K562 (cell line): ENCODE measurements around the gene TNFRSF11A. TPM values are rescaled to one million over a fixed set of nuclear protein-coding genes. Genes with fewer than 3 reads are reported as not detected.

Experiments
- ATAC-seq: fragments of 200-7000 bp; cut with Tn5 transposase; 3 replicates; pipeline ENCODE4 v1.9.1; 2020; ENCODE audit warnings: moderate library complexity
- BruUV-seq: library from RNA; stranded (reverse); fragments of 400-500 nt; replicated peaks from 2 replicates; lab custom pipeline; 2021; lab: Mats Ljungman, UMichigan
- CTCF ChIA-PET: fragments of 300-600 bp; formaldehyde crosslinking; extraction: SDS; loops from one replicate; lab custom pipeline; 2021; ENCODE audit warnings: low intra/inter-chr PET ratio; lab: Yijun Ruan, JAX
- POLR2A ChIA-PET: fragments of 300-600, 350-650 bp; sonication (Branson Sonifier 250); formaldehyde crosslinking; extraction: SDS; loops from one replicate; lab custom pipeline; 2021; ENCODE audit warnings: antibody characterized with exemption, inconsistent platforms; lab: Yijun Ruan, JAX
- DNase-seq, 4 experiments: peaks; one replicate each; pipeline versions ENCODE4 v3.0.0 to v3.0.0-alpha.2; 2011 to 2018; ENCODE audit warnings: low spot score in 3 of 4, mixed read lengths in 3 of 4; ENCODE audit errors: extremely low read depth in 1 of 4
- FAIRE-seq: peaks from 2 replicates; lab custom pipeline; 2011; peaks lifted over from hg19 to GRCh38; lab: Jason Lieb, UNC
- H2AFZ ChIP-seq: 2 replicates; pipeline ENCODE4 v1.6.0; 2011; ENCODE audit warnings: low read depth, low read length, control low read depth, inconsistent platforms
- H3K27ac ChIP-seq: fragments of 200-600 bp; 3 replicates; pipeline ENCODE4 v1.8.0; 2011; ENCODE audit warnings: low read depth, mild to moderate bottlenecking, control low read depth, inconsistent platforms, low read length, moderate library complexity, mixed read lengths; ENCODE audit errors: extremely low read depth
- H3K27me3 ChIP-seq, 2 experiments: fragments of 300-600 bp in 1 of 2; 2 replicates in 1 of 2; 3 replicates in 1 of 2; pipeline versions ENCODE4 v1.6.0 to v1.8.0; 2011; ENCODE audit warnings: inconsistent platforms in 2 of 2, low read length in 2 of 2, mild to moderate bottlenecking in 1 of 2, mixed read lengths in 1 of 2, moderate library complexity in 1 of 2; ENCODE audit not compliant: control insufficient read depth in 2 of 2, insufficient read depth in 2 of 2
- H3K36me3 ChIP-seq: fragments of 300-600 bp; 3 replicates; pipeline ENCODE4 v1.8.0; 2011; ENCODE audit warnings: mild to moderate bottlenecking, low read length, inconsistent platforms; ENCODE audit not compliant: control insufficient read depth, insufficient read depth
- H3K4me1 ChIP-seq, 2 experiments: fragments of 200-600 bp in 1 of 2; replicated peaks in 1 of 2; 2 replicates in 1 of 2; 3 replicates in 1 of 2; pipeline versions ENCODE4 v1.5.1 to v1.8.0; 2011; ENCODE audit warnings: inconsistent platforms in 2 of 2, low read length in 2 of 2, mild to moderate bottlenecking in 1 of 2, mixed read lengths in 1 of 2, moderate library complexity in 1 of 2; ENCODE audit not compliant: control insufficient read depth in 2 of 2, insufficient read depth in 2 of 2
- H3K4me2 ChIP-seq: 2 replicates; pipeline ENCODE4 v1.6.1; 2011; ENCODE audit warnings: low read length, control low read depth, inconsistent platforms, mixed read lengths; ENCODE audit not compliant: insufficient read depth
- H3K4me3 ChIP-seq: fragments of 200-600 bp; sonication (generic), shearing (Covaris generic); 2 replicates; pipeline ENCODE4 v1.5.1; 2016; ENCODE audit warnings: control low read depth, inconsistent platforms
- H3K79me2 ChIP-seq: fragments of 200-600 bp; 3 replicates; pipeline ENCODE4 v1.8.0; 2011; ENCODE audit warnings: low read length, inconsistent platforms; ENCODE audit not compliant: control insufficient read depth, insufficient read depth
- H3K9ac ChIP-seq, 2 experiments: 2 replicates each; pipeline versions ENCODE4 v1.6.0 to v1.6.1; 2011; ENCODE audit warnings: low read depth in 2 of 2, low read length in 2 of 2, control low read depth in 1 of 2, inconsistent platforms in 1 of 2, mild to moderate bottlenecking in 1 of 2, mixed read lengths in 1 of 2; ENCODE audit not compliant: insufficient read depth in 1 of 2
- H3K9me1 ChIP-seq: one replicate; pipeline ENCODE4 v1.6.0; 2011; ENCODE audit warnings: inconsistent platforms, mild to moderate bottlenecking, low read length, moderate library complexity; ENCODE audit not compliant: control insufficient read depth, insufficient read depth
- H3K9me3 ChIP-seq: replicated peaks from 2 replicates; pipeline ENCODE4 v1.5.1; 2011; ENCODE audit warnings: low read depth, low read length, inconsistent platforms; ENCODE audit not compliant: control insufficient read depth, insufficient read depth
- H4K20me1 ChIP-seq: replicated peaks from 2 replicates; pipeline ENCODE4 v1.6.1; 2011; ENCODE audit warnings: low read length, inconsistent platforms, mixed read lengths; ENCODE audit not compliant: control insufficient read depth, insufficient read depth
- C11orf30 ChIP-seq: fragments of 450-650 bp; IDR thresholded peaks from 2 replicates; pipeline ENCODE4 v1.6.1; 2016; ENCODE audit warnings: low read depth, mild to moderate bottlenecking
- ETV1 ChIP-seq: fragments of 450-650 bp; conservative IDR thresholded peaks from 2 replicates; pipeline ENCODE4 v1.6.1; 2016; ENCODE audit warnings: missing genetic modification characterization, control low read depth, low read depth, missing compliant biosample characterization
- ETV6 ChIP-seq, 3 experiments: fragments of 150-350 bp in 1 of 3; sonication (generic) in 1 of 3; formaldehyde crosslinking in 1 of 3; IDR thresholded peaks; 2 replicates each; pipeline versions ENCODE4 v1.6.1 to v1.8.0; 2014 to 2022; ENCODE audit warnings: borderline replicate concordance in 2 of 3, low read depth in 2 of 3, antibody characterized with exemption in 1 of 3, low read length in 1 of 3, mild to moderate bottlenecking in 1 of 3, missing genetic modification reagents in 1 of 3
- HDAC8 ChIP-seq: fragments of 450-650 bp; IDR thresholded peaks from 2 replicates; pipeline ENCODE4 v1.6.1; 2016; ENCODE audit warnings: mild to moderate bottlenecking, missing genetic modification characterization, moderate library complexity, missing compliant biosample characterization
- HNRNPLL ChIP-seq: fragments of 200-400 bp; formaldehyde crosslinking; IDR thresholded peaks from 2 replicates; pipeline ENCODE4 v1.6.1; 2017; ENCODE audit warnings: low read length, low read depth, mild to moderate bottlenecking; ENCODE audit not compliant: poor library complexity, severe bottlenecking
- KAT2B ChIP-seq: IDR thresholded peaks from one replicate; pipeline ENCODE4 v1.6.1; 2012; ENCODE audit warnings: low read depth, mild to moderate bottlenecking, control low read depth, inconsistent platforms, low read length, moderate library complexity
- KDM4B ChIP-seq, 2 experiments: fragments of 450-650 bp in 1 of 2; sonication (generic) in 1 of 2; IDR thresholded peaks; 2 replicates each; pipeline ENCODE4 v1.6.1; 2016 to 2017; ENCODE audit warnings: borderline replicate concordance in 2 of 2, antibody characterized with exemption in 1 of 2, low read depth in 1 of 2, mild to moderate bottlenecking in 1 of 2
- MAFF ChIP-seq: IDR thresholded peaks from 2 replicates; pipeline ENCODE4 v1.6.1; 2012; ENCODE audit warnings: low read length, improper control_type of control experiment
- MAFK ChIP-seq: IDR thresholded peaks from 2 replicates; pipeline ENCODE4 v1.6.1; 2011; ENCODE audit warnings: low read length, improper control_type of control experiment
- NBN ChIP-seq: fragments of 450-650 bp; IDR thresholded peaks from 2 replicates; pipeline ENCODE4 v1.6.1; 2016; ENCODE audit warnings: low read depth, mild to moderate bottlenecking
- NCOA6 ChIP-seq: fragments of 450-650 bp; IDR thresholded peaks from 2 replicates; pipeline ENCODE4 v1.6.1; 2017; ENCODE audit warnings: mild to moderate bottlenecking
- NFXL1 ChIP-seq: fragments of 450-650 bp; formaldehyde crosslinking; IDR thresholded peaks from 2 replicates; pipeline ENCODE4 v1.4.0; 2021; ENCODE audit warnings: mild to moderate bottlenecking
- NR3C1 ChIP-seq: sonication (generic); formaldehyde crosslinking; IDR thresholded peaks from 2 replicates; pipeline ENCODE4 v1.8.1; 2022; ENCODE audit warnings: missing genetic modification reagents
- PCBP1 ChIP-seq: fragments of 200-400 bp; formaldehyde crosslinking; IDR thresholded peaks from 2 replicates; pipeline ENCODE4 v1.6.1; 2018; ENCODE audit warnings: mild to moderate bottlenecking, low read depth, low read length; ENCODE audit not compliant: poor library complexity, severe bottlenecking
- PRMT5 ChIP-seq: sonication (generic); formaldehyde crosslinking; IDR thresholded peaks from 2 replicates; pipeline ENCODE4 v1.5.0; 2020; ENCODE audit warnings: missing genetic modification reagents
- SPI1 ChIP-seq: IDR thresholded peaks from 2 replicates; pipeline ENCODE4 v1.6.1; 2011; ENCODE audit warnings: low read depth, low read length, control low read depth, borderline replicate concordance
- SREBF1 ChIP-seq: fragments of 150-350 bp; IDR thresholded peaks from 2 replicates; pipeline ENCODE4 v1.6.1; 2014; ENCODE audit warnings: antibody characterized with exemption, low read depth, low read length, borderline replicate concordance
- TSC22D4 ChIP-seq: fragments of 450-650 bp; IDR thresholded peaks from 2 replicates; pipeline ENCODE4 v1.6.1; 2016; ENCODE audit warnings: missing genetic modification characterization, missing biosample characterization, control low read depth
- ZNF316 ChIP-seq: fragments of 450-650 bp; IDR thresholded peaks from 2 replicates; pipeline ENCODE4 v1.6.1; 2016
- ZNF583 ChIP-seq: fragments of 250-450 bp; sonication (Bioruptor Pico); IDR thresholded peaks from 2 replicates; pipeline ENCODE4 v1.4.0; 2020
- ZZZ3 ChIP-seq: fragments of 450-650 bp; IDR thresholded peaks from 2 replicates; pipeline ENCODE4 v1.6.1; 2016; ENCODE audit warnings: antibody characterized with exemption, mild to moderate bottlenecking, moderate library complexity
- WGBS: fragments of 100-300 bp; shearing (Covaris generic); methylation state at CpG from one replicate; pipeline ENCODE4 v1.1.6; 2016; ENCODE audit warnings: low coverage, mixed read lengths; ENCODE audit not compliant: insufficient coverage; ENCODE audit errors: missing lambda C conversion rate; 5-methylcytosine and 5-hydroxymethylcytosine counted together
- in situ Hi-C: fragments of 300-500 bp; cut with MboI; formaldehyde crosslinking; loops from 4 replicates; pipeline ENCODE4 v1.15.0; 2018; ENCODE audit warnings: inconsistent platforms, mixed read lengths
- intact Hi-C: fragments of 100-400 bp; cut with micrococcal nuclease; formaldehyde crosslinking; loops from 2 replicates; pipeline ENCODE4 v1.14.2; 2022
- polyA plus RNA-seq, 8 experiments: library from polyadenylated mRNA; depleted of rRNA in 4 of 8; stranded (reverse) in 5 of 8; unstranded in 3 of 8; fragments of >200 nt; fragmentation: Nextera tagmentation in 2 of 8; fragmentation: Illumina TruSeq in 1 of 8; extraction: Ambion mirVana in 2 of 8; extraction: Trizol in 1 of 8; gene quantifications; 2 replicates each; pipeline versions ENCODE4 v1.2.1 to v1.2.3, GENCODE V29; 2011 to 2014; ENCODE audit warnings: inconsistent platforms in 1 of 8, missing spikeins in 1 of 8
- total RNA-seq, 7 experiments: library from RNA; depleted of rRNA in 6 of 7; stranded (reverse); fragments of >200 nt in 6 of 7; fragmentation: Illumina TruSeq in 2 of 7; extraction: Trizol in 2 of 7; gene quantifications; 2 replicates each; pipeline versions ENCODE4 v1.2.1 to v1.2.3, GENCODE V29; 2011 to 2021; ENCODE audit warnings: low replicate concordance in 1 of 7
- TF ChIP-seq, protein P1 (sequence below): IDR thresholded peaks from 2 replicates; pipeline ENCODE4 v1.6.1; 2016; ENCODE audit warnings: missing genetic modification characterization, missing compliant biosample characterization
- TF ChIP-seq, protein P2 (sequence below), 3 experiments: fragments of 200-800 bp in 1 of 3; sonication (Bioruptor generic) in 1 of 3; sonication (generic) in 1 of 3; formaldehyde crosslinking in 1 of 3; IDR thresholded peaks; 2 replicates each; pipeline versions ENCODE4 v1.6.1 to v1.8.0; 2016 to 2022; ENCODE audit warnings: mild to moderate bottlenecking in 2 of 3, missing compliant biosample characterization in 2 of 3, missing genetic modification characterization in 2 of 3, missing genetic modification reagents in 1 of 3

Gene TNFRSF11A
- total and polyA plus RNA-seq, 9 of the 15 experiments (the other 6 are each of a cell fraction or from before 2014, with no cell fraction given): 0.03 to 0.06 (median 0.04) TPM; not detected in 6

DNA sequence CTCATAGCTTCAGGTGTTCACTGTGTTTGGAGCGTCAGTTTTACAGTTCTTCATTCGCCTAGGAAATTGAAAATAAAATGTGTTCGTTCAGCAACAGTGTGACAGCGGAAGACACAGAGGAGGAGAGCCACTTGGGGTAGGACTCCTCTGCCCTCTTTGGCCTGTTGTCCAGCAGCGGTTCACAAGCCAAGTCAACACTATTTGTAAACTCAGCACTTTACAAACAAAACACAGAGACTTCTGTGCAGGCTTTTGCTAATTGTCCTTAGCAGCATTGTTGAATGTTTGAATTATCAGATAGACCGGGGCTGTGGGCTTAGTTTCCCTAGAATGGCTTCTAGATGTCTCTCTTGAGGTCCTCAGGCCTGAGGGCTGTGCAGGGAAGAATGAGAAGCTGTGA, 73.2 kb downstream of the TNFRSF11A start:
- ChIA-PET CTCF (no interaction called here), POLR2A (no interaction called here)
- FAIRE-seq (no peak), DNase-seq (no peak), ATAC-seq (no peak)
- H3K36me3 ChIP-seq: no peaks in the 10 kb centered on the region
- no peak overlapping the region for H2AFZ ChIP-seq
- no peaks in the 10 kb centered on the region for H3K79me2 ChIP-seq
- no peak overlapping the region for H3K27ac ChIP-seq
- no peaks in the 10 kb centered on the region; a peak in 2 of 5 replicates for H3K27me3 ChIP-seq
- H4K20me1 ChIP-seq: no peaks in the 10 kb centered on the region
- no peak overlapping the region for H3K4me2 ChIP-seq
- BruUV-seq: no TSS peak
- H3K9me3 ChIP-seq: no peaks in the 10 kb centered on the region; the same call in 1 of the 2 replicates
- in situ Hi-C loops: no loop called here
- no peaks in the 10 kb centered on the region; a peak in 1 of 5 replicates for H3K4me1 ChIP-seq
- intact Hi-C loops: no loop called here
- no peak overlapping the region for H3K9ac ChIP-seq
- 0% methylated on average over 6 of the region's 6 CpGs for WGBS
- no peaks in the 10 kb centered on the region for H3K9me1 ChIP-seq
- H3K4me3 ChIP-seq: no peak overlapping the region
- no peak for TF ChIP-seq KDM4B (IDR thresholded peaks at IDR 0.05; ENCODE audit: borderline replicate concordance in 2 of 2, low read depth in 1 of 2)
- peak; percentile 35; the same call in 1 of the 2 replicates for TF ChIP-seq MAFF
- TF ChIP-seq SREBF1: no peak
- TF ChIP-seq PRMT5 (CRISPR knock-in tag): no peak
- TF ChIP-seq ETV1 (tag): no peak
- 0 out of 2 replicates have a peak, but pooled peaks have one; percentile 20 for TF ChIP-seq MAFK
- no peak for TF ChIP-seq SPI1
- no peak for TF ChIP-seq NCOA6
- no peak for TF ChIP-seq ETV6 (IDR thresholded peaks at IDR 0.05; ENCODE audit: borderline replicate concordance in 1 of 2, low read depth in 2 of 2, low read length in 1 of 2)
- no peak for TF ChIP-seq ETV6 (CRISPR knock-in tag; IDR thresholded peaks at IDR 0.05; ENCODE audit: borderline replicate concordance)
- peak; percentile 41; the same call in 1 of the 2 replicates for TF ChIP-seq ZNF316
- TF ChIP-seq PCBP1: no peak
- no peak for TF ChIP-seq HDAC8 (tag)
- no peak for TF ChIP-seq KAT2B
- TF ChIP-seq, protein P1, sequence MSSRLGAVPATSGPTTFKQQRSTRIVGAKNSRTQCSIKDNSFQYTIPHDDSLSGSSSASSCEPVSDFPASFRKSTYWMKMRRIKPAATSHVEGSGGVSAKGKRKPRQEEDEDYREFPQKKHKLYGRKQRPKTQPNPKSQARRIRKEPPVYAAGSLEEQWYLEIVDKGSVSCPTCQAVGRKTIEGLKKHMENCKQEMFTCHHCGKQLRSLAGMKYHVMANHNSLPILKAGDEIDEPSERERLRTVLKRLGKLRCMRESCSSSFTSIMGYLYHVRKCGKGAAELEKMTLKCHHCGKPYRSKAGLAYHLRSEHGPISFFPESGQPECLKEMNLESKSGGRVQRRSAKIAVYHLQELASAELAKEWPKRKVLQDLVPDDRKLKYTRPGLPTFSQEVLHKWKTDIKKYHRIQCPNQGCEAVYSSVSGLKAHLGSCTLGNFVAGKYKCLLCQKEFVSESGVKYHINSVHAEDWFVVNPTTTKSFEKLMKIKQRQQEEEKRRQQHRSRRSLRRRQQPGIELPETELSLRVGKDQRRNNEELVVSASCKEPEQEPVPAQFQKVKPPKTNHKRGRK (tag): no peak
- no peak for TF ChIP-seq NFXL1 (CRISPR knock-in tag)
- no peak for TF ChIP-seq NBN
- TF ChIP-seq TSC22D4: no peak
- TF ChIP-seq HNRNPLL: no peak
- TF ChIP-seq C11orf30: 0 out of 2 replicates have a peak, but pooled peaks have one; percentile 10
- TF ChIP-seq NR3C1: no peak
- TF ChIP-seq, protein P2, sequence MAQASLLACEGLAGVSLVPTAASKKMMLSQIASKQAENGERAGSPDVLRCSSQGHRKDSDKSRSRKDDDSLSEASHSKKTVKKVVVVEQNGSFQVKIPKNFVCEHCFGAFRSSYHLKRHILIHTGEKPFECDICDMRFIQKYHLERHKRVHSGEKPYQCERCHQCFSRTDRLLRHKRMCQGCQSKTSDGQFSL (CRISPR knock-in tag; IDR thresholded peaks at IDR 0.05): no peak
- TF ChIP-seq, protein P2 (tag; IDR thresholded peaks at IDR 0.05): no peak
- TF ChIP-seq ZNF583 (CRISPR knock-in tag): no peak
- no peak for TF ChIP-seq ZZZ3
